Measurements from ENCODE around the gene MAN1A1.
A peak's percentile ranks its signal among the peaks of the same experiment; 100 is the strongest.

MAN1A1 gene

GRCh38 chr6:119255492-119255891, 94.1 kb downstream of the MAN1A1 start:
- no peak overlapping the region for H3K4me3 ChIP-seq (ENCODE audit: low read length)
- DNase-seq (ENCODE audit: low read depth): no peak
- no peak for TF ChIP-seq CTCF (IDR thresholded peaks at IDR 0.05; ENCODE audit: insufficient read depth, low read depth, low read length, missing control alignments)

- H3K4me3 ChIP-seq (ENCODE audit: low read length): no peak overlapping the region
- DNase-seq (ENCODE audit: low read depth): no peak
- no peak for TF ChIP-seq CTCF (IDR thresholded peaks at IDR 0.05; ENCODE audit: insufficient read depth, low read depth, low read length, missing control alignments)
Measured at GRCh38 chr6:119250036-119250435, 99.5 kb downstream of the MAN1A1 start.

- no peak for TF ChIP-seq CTCF (IDR thresholded peaks at IDR 0.05; ENCODE audit: insufficient read depth, low read depth, low read length, missing control alignments)
- DNase-seq (ENCODE audit: low read depth): no peak
- no peak overlapping the region for H3K4me3 ChIP-seq (ENCODE audit: low read length)
Measured at GRCh38 chr6:119249319-119249718, 100.2 kb downstream of the MAN1A1 start.

- TF ChIP-seq CTCF (IDR thresholded peaks at IDR 0.05; ENCODE audit: insufficient read depth, low read depth, low read length, missing control alignments): no peak
- H3K4me3 ChIP-seq (ENCODE audit: low read length): no peak overlapping the region
- DNase-seq (ENCODE audit: low read depth): no peak
Measured at GRCh38 chr6:119247504-119247903, 102.1 kb downstream of the MAN1A1 start.

GRCh38 chr6:119243657-119244056, 105.9 kb downstream of the MAN1A1 start:
- H3K4me3 ChIP-seq (ENCODE audit: low read length): no peak overlapping the region
- TF ChIP-seq CTCF (IDR thresholded peaks at IDR 0.05; ENCODE audit: insufficient read depth, low read depth, low read length, missing control alignments): no peak
- DNase-seq (ENCODE audit: low read depth): peak; percentile 45

GRCh38 chr6:119243037-119243436, 106.5 kb downstream of the MAN1A1 start:
- H3K4me3 ChIP-seq (ENCODE audit: low read length): no peak overlapping the region
- no peak for TF ChIP-seq CTCF (IDR thresholded peaks at IDR 0.05; ENCODE audit: insufficient read depth, low read depth, low read length, missing control alignments)
- DNase-seq (ENCODE audit: low read depth): no peak

- H3K4me3 ChIP-seq (ENCODE audit: low read length): no peak overlapping the region
- no peak for DNase-seq (ENCODE audit: low read depth)
- TF ChIP-seq CTCF (IDR thresholded peaks at IDR 0.05; ENCODE audit: insufficient read depth, low read depth, low read length, missing control alignments): no peak
Measured at GRCh38 chr6:119241540-119242309, 107.8 kb downstream of the MAN1A1 start.
